ENCODE measurements around the gene PNLDC1.

- TF ChIP-seq TAF1 (IDR thresholded peaks at IDR 0.05; ENCODE audit: borderline replicate concordance, low read depth, low read length): no peak
- TF ChIP-seq POLR2AphosphoS5 (IDR thresholded peaks at IDR 0.05; ENCODE audit: low read depth, low read length): no peak
- no peak for TF ChIP-seq POLR2A (IDR thresholded peaks at IDR 0.05; ENCODE audit: low read depth, low read length)
Measured at GRCh38 chr6:159831373-159831679, 31.2 kb downstream of the PNLDC1 start.
